Natural killer cell (primary cell): ENCODE measurements around the gene ABCB8. TPM values are rescaled to one million over a fixed set of nuclear protein-coding genes. Genes with fewer than 3 reads are reported as not detected.
A peak's percentile ranks its signal among the peaks of the same experiment; 100 is the strongest.

ENCODE experiments used
- ATAC-seq, 3 donors: fragments of 150-1000 bp in 2 of 3; fragments of 200-7000 bp in 1 of 3; cut with Tn5 transposase; 1 replicate in 1 of 3; 2 replicates in 2 of 3; pipeline ENCODE4 v1.10.0; 2021; ENCODE audit warnings: mild to moderate bottlenecking in 2 of 3, moderate library complexity in 2 of 3
- DNase-seq, 2 donors: peaks; one replicate each; pipeline versions ENCODE4 v3.0.0 to v3.0.0-alpha.2; 2013 to 2021; ENCODE audit warnings: mixed read lengths in 1 of 2
- H3K27ac ChIP-seq: one replicate; pipeline ENCODE4 v1.5.1; 2013; ENCODE audit warnings: mild to moderate bottlenecking, low read length
- H3K27me3 ChIP-seq: one replicate; pipeline ENCODE4 v1.6.1; 2013; ENCODE audit warnings: low read length; ENCODE audit not compliant: control insufficient read depth, insufficient read depth
- H3K36me3 ChIP-seq: one replicate; pipeline ENCODE4 v1.6.1; 2013; ENCODE audit warnings: low read length; ENCODE audit not compliant: control insufficient read depth, insufficient read depth
- H3K4me1 ChIP-seq: one replicate; pipeline ENCODE4 v1.6.1; 2013; ENCODE audit warnings: low read length; ENCODE audit not compliant: control insufficient read depth, insufficient read depth
- H3K4me3 ChIP-seq: one replicate; pipeline ENCODE4 v1.5.1; 2013; ENCODE audit warnings: low read length
- H3K9me3 ChIP-seq: one replicate; pipeline ENCODE4 v1.6.1; 2013; ENCODE audit warnings: low read length; ENCODE audit not compliant: control insufficient read depth, insufficient read depth
- H3K27ac Mint-ChIP-seq, 2 donors: one replicate each; pipeline ENCODE4 v1.8.0; 2022; ENCODE audit warnings: mild to moderate bottlenecking in 2 of 2, mixed read lengths in 2 of 2, moderate library complexity in 1 of 2
- H3K27me3 Mint-ChIP-seq, 2 donors: one replicate each; pipeline ENCODE4 v1.8.0; 2022; ENCODE audit warnings: low read depth in 2 of 2, mixed read lengths in 2 of 2
- H3K36me3 Mint-ChIP-seq: one replicate; pipeline ENCODE4 v1.8.0; 2022; ENCODE audit warnings: mixed read lengths
- H3K4me1 Mint-ChIP-seq, 2 donors: one replicate each; pipeline ENCODE4 v1.8.0; 2022; ENCODE audit warnings: mixed read lengths in 2 of 2
- H3K4me3 Mint-ChIP-seq: one replicate; pipeline ENCODE4 v1.8.0; 2022; ENCODE audit warnings: mild to moderate bottlenecking, moderate library complexity, mixed read lengths
- H3K9me3 Mint-ChIP-seq, 2 donors: one replicate each; pipeline ENCODE4 v1.8.0; 2022; ENCODE audit warnings: mixed read lengths in 2 of 2
- WGBS: methylation state at CpG from one replicate; pipeline ENCODE4 v1.1.7; 2013; ENCODE audit warnings: missing lambda C conversion rate; ENCODE audit not compliant: insufficient coverage; 5-methylcytosine and 5-hydroxymethylcytosine counted together
- intact Hi-C: fragments of 100-400 bp; cut with micrococcal nuclease; formaldehyde crosslinking; loops from one replicate; pipeline ENCODE4 v1.14.2; 2022
- total RNA-seq, 4 donors: library from RNA; stranded (reverse); fragments of 120-200 nt in 1 of 4; gene quantifications; one replicate each; pipeline versions ENCODE4 v1.2.3 to v1.2.4, GENCODE V29; 2013 to 2022
- TF ChIP-seq, protein P1 (sequence below): fragments of 200-600 bp; IDR thresholded peaks from one replicate; pipeline ENCODE4 v1.8.0; 2022; ENCODE audit warnings: antibody characterized with exemption

Gene ABCB8
- total RNA-seq, 3 donors from 2014 or later (not counting 1 experiment from before 2014, with no cell fraction given) = 50.6 to 60.5 (median 53.7) TPM

DNA sequence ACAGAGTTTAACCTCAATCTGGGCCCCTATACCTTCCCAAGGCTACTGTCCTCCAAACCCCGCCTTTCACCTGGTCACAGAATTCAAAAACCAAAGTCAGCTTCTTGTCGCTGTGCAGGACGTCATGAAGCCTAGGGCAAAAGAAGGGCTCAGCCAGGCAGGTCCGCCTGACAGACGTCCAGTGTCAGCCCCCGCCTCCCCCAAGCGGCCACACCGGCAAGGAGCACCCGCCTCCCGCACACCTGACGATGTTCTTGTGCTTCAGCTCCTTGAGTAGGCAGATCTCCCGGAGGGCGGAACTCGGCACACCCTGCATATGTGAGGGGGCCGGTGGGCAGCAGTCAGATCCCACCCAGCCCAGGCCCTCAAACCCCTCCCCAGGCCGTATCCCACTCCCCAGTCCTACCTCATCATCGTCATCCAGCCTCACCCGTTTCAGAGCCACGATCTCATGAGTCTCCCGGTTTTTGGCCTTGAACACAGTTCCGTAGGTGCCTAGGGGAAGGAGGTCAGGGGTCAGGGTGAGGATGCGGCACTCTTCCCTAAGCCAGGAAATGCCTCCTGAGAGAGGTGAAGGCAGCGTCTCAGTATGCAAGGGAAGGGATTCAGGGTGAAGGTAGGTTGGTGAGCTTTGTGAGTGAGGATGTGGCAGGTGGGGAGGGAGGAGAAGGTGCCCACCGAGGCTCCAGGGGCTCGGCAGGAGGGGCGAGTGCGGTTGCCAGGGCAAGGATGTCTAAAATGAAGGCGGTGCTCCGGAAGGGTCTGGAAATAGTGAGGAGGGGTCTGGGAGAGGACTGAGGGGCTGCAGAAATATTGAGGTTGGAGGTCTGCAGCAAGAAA is 28.6 kb downstream of the ABCB8 start:
- Mint-ChIP-seq H3K9me3 (no peaks in the 10 kb centered on the region), H3K4me3 (peak overlapping the region; percentile 96), H3K27me3 (peaks cover 0 to 4% of the 10 kb centered on the region in 2 donors), H3K27ac (peak overlapping the region; percentile 91 to 93), H3K4me1 (peaks cover 16 to 48% of the 10 kb centered on the region in 2 donors), H3K36me3 (no peaks in the 10 kb centered on the region)
- DNase-seq (peak in 1 of 2 donors; percentile 23), ATAC-seq (no peak)
- Histone ChIP-seq H3K27me3 (no peaks in the 10 kb centered on the region), H3K9me3 (no peaks in the 10 kb centered on the region), H3K4me3 (peak overlapping the region; percentile 68), H3K36me3 (no peaks in the 10 kb centered on the region), H3K27ac (no peak overlapping the region), H3K4me1 (peaks cover 37% of the 10 kb centered on the region)
- intact Hi-C loops = loop anchor here (1.0 kb wide), 1 partner anchor 170 kb away; the partner anchor contains the start of gene ABCF2
- 67% methylated on average over 29 of the region's 29 CpGs for whole genome bisulfite sequencing
- TF ChIP-seq, protein P1, sequence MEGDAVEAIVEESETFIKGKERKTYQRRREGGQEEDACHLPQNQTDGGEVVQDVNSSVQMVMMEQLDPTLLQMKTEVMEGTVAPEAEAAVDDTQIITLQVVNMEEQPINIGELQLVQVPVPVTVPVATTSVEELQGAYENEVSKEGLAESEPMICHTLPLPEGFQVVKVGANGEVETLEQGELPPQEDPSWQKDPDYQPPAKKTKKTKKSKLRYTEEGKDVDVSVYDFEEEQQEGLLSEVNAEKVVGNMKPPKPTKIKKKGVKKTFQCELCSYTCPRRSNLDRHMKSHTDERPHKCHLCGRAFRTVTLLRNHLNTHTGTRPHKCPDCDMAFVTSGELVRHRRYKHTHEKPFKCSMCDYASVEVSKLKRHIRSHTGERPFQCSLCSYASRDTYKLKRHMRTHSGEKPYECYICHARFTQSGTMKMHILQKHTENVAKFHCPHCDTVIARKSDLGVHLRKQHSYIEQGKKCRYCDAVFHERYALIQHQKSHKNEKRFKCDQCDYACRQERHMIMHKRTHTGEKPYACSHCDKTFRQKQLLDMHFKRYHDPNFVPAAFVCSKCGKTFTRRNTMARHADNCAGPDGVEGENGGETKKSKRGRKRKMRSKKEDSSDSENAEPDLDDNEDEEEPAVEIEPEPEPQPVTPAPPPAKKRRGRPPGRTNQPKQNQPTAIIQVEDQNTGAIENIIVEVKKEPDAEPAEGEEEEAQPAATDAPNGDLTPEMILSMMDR = no peak

DNA sequence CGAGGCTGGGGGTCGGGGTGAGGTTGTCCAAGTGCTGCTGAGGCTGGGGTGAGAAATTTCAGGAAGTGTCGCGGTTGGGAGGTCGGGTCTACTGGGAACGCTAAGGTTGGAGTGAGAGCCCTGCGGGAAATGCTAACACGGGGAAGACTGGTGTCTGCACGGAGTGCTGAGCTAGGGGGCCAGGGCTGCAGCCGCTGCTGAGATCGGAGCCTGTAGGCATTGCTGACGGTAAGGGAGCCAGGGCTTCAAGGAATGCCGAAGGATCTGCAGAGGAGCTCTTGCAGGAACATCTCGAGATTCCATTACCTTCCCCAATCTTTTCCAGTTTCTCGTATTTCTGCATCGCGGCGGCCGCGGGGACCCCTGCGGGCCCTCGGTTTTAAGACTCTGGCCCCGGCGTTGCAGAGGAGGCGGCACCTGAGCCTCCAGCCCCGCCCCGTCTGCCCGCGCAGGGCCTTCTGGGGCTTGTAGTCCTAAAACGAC is 29.3 kb downstream of the ABCB8 start, which contains the start of gene CDK5:
TSS of gene CDK5 (minus strand) at position 392 of the 483 bp plus-strand sequence. CDS start at position 343, 49 bp downstream.
- no peaks in the 10 kb centered on the region for H3K36me3 ChIP-seq
- WGBS = under 1% methylated on average over 30 of the region's 30 CpGs
- H3K27me3 ChIP-seq = no peaks in the 10 kb centered on the region
- H3K36me3 Mint-ChIP-seq = no peaks in the 10 kb centered on the region
- TF ChIP-seq, protein P1 = no peak
- H3K4me3 Mint-ChIP-seq = peak within 1 kb of the TSS; percentile 96
- H3K4me3 ChIP-seq = peak within 1 kb of the TSS; percentile 68
- H3K27me3 Mint-ChIP-seq = peaks cover 0 to 2% of the 10 kb centered on the region in 2 donors
- H3K27ac Mint-ChIP-seq = peak within 1 kb of the TSS; percentile 91 to 93
- H3K9me3 ChIP-seq = no peaks in the 10 kb centered on the region
- intact Hi-C loops = loop anchor here (1.0 kb wide), 1 partner anchor 170 kb away; the partner anchor contains the start of gene ABCF2
- ATAC-seq (peak in 2 of 3 donors; percentile 0 to 1), DNase-seq (no peak)
- peaks cover 37% of the 10 kb centered on the region for H3K4me1 ChIP-seq
- peak within 1 kb of the TSS; percentile 90 for H3K27ac ChIP-seq
- peaks cover 16 to 48% of the 10 kb centered on the region in 2 donors for H3K4me1 Mint-ChIP-seq
- no peaks in the 10 kb centered on the region for H3K9me3 Mint-ChIP-seq

DNA sequence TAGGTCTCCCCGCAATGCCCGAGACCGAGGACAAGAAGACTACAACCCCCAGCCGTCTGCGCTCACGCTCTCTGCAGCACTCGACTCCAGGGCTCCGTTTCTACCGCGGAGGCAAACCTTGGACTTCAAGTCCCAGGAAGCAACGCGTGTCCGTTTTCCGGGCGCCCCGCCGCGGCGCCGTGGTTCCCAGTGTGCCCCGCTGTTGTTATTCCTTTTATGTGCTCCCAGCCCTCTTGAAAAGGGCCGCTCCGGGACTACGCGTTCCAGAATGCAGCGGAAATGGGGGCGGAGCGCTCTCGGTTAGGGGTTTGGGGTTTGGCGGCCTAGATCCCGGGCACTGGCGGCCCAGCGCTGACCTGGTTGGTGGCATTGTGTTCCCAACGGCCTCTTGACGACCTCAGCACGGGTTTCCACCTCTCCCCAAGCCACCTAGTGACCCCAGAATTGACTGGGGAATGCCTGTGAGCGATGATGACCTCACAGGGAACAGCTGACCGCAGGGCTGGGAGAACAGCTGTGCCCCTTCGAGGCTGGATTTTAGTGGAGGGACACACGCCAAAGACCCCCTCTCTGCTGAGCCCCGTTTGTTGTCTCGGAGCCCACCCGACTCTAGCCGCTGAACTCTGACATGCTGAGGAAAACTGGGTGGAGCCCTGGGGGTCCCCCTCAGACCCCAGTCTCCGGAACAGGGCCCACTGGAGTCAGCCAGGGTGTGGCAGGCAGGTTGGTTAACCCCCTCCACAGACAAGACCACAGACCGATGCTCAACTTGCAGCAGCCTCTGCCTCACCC is 29.9 kb downstream of the ABCB8 start:
- Histone ChIP-seq H3K27me3 (no peaks in the 10 kb centered on the region), H3K36me3 (no peaks in the 10 kb centered on the region), H3K4me1 (peaks cover 37% of the 10 kb centered on the region), H3K4me3 (peak overlapping the region; percentile 68), H3K9me3 (no peaks in the 10 kb centered on the region), H3K27ac (peak overlapping the region; percentile 90)
- ATAC-seq (peak; percentile 93 to 98 (median 95)), DNase-seq (peak; percentile 91 to 99)
- peaks cover 16 to 45% of the 10 kb centered on the region in 2 donors for H3K4me1 Mint-ChIP-seq
- H3K9me3 Mint-ChIP-seq = no peaks in the 10 kb centered on the region
- intact Hi-C loops = loop anchor here (1.0 to 2.0 kb wide), 6 partner anchors 22 to 175 kb away; partner anchors contain the start of genes ABCB8, ABCF2, CHPF2 and FASTK
- H3K27ac Mint-ChIP-seq = peak overlapping the region; percentile 91 to 93
- peak overlapping the region; percentile 96 for H3K4me3 Mint-ChIP-seq
- TF ChIP-seq, protein P1 = no peak
- under 1% methylated on average over 46 of the region's 46 CpGs for WGBS
- no peaks in the 10 kb centered on the region for H3K27me3 Mint-ChIP-seq
- H3K36me3 Mint-ChIP-seq = no peaks in the 10 kb centered on the region
